ENCODE data around the gene NUP214.

DNA sequence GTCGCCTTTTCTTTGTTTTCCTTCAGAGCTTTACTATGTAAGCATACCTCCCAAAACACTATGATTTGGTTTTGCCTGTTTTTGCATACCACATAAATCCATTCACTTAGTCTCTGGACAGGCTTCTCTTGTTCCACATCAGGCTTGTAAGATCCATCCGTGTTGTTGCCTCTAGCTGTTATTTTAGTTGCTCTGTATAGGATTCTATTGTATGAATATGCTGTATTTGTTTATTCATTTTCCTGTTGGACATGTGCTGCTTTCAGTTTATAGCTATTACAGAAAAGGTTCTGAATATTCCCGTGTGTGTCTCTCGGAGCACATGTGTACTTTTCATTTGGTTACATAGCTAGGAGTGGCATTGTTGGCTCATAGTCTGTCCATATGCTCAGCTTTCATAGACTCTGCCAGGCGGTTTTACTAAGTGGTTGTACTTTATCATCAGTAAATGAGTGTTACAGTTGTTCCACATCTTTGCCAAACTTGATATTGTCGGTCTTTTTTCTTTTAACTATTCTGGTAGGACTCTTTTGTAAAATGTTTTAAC is 41.8 kb downstream of the NUP214 start:
- TF ChIP-seq POLR2A (IDR thresholded peaks at IDR 0.05; ENCODE audit: low read depth, low read length) (no peak), TAF1 (IDR thresholded peaks at IDR 0.05; ENCODE audit: borderline replicate concordance, low read depth, low read length) (no peak), POLR2AphosphoS5 (IDR thresholded peaks at IDR 0.05; ENCODE audit: low read depth, low read length) (no peak)
